ENCODE results near the gene KRT74.

The KRT74 gene

DNA sequence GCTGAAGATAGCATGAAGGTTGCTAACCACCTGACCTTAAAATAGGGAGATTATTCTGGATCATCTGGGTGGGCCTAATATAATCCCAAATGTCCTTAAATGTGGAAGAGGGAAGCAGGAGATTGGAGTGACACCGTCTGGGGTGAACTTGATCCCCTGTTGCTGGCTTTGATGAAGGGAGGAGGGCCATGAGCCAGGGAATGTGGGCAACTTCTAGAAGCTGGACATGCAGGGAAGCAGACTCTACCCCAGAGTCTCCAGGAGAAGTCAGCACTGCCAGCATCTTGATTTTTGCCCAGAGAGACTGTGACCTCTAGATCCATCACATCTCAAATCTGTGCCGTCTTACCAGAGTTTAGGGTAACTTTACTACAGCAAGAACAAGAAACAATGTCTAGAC lies 44.2 kb downstream of the KRT74 start:
- no peak overlapping the region for H3K27ac ChIP-seq (ENCODE audit: low read length)
- H3K4me1 ChIP-seq (ENCODE audit: control insufficient read depth, insufficient read depth, low read length) = peaks cover 4% of the 10 kb centered on the region
- no peaks in the 10 kb centered on the region for H3K36me3 ChIP-seq (ENCODE audit: control insufficient read depth in 2 of 2, insufficient read depth in 2 of 2, low read length in 2 of 2)
- H3K9me3 ChIP-seq (ENCODE audit: control insufficient read depth in 2 of 2, low read length in 2 of 2) = no peaks in the 10 kb centered on the region
- H3K27me3 ChIP-seq (ENCODE audit: control insufficient read depth in 1 of 2, insufficient read depth in 2 of 2, low read length in 2 of 2) = no peaks in the 10 kb centered on the region
- no peak overlapping the region for H3K4me3 ChIP-seq (ENCODE audit: low read length in 2 of 2)
- H3K9ac ChIP-seq (ENCODE audit: low read length in 2 of 2) = no peak overlapping the region

DNA sequence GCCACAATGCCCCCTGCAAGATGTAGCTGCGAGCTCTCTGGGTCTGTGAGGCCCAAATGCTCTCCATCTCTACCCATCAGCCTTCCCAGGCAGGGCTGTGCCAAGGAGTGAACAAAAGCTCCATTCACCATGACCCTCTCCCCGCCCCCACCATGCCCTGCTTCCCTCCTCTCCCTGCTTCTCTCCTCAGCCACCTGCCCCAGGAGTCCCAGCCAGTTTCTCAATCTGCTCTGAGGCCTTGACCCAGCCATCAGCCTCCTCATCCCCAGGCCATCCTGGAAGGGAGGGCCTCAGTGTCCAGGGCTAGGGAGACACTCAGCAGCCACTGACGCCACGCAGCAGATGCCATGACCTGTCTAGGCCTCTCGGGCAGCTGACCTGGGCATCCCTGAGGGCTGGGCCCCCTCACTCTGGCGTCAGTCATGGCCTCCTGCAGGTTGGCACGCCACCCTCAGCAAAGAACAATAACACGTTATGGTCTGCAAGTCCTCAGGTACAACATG lies 45.0 kb downstream of the KRT74 start:
- Histone ChIP-seq H3K27ac (ENCODE audit: low read length) (no peak overlapping the region), H3K36me3 (ENCODE audit: control insufficient read depth in 2 of 2, insufficient read depth in 2 of 2, low read length in 2 of 2) (no peaks in the 10 kb centered on the region), H3K9me3 (ENCODE audit: control insufficient read depth in 2 of 2, low read length in 2 of 2) (no peaks in the 10 kb centered on the region), H3K9ac (ENCODE audit: low read length in 2 of 2) (no peak overlapping the region), H3K4me1 (ENCODE audit: control insufficient read depth, insufficient read depth, low read length) (peaks cover under 1% of the 10 kb centered on the region), H3K27me3 (ENCODE audit: control insufficient read depth in 1 of 2, insufficient read depth in 2 of 2, low read length in 2 of 2) (no peaks in the 10 kb centered on the region), H3K4me3 (ENCODE audit: low read length in 2 of 2) (no peak overlapping the region)

DNA sequence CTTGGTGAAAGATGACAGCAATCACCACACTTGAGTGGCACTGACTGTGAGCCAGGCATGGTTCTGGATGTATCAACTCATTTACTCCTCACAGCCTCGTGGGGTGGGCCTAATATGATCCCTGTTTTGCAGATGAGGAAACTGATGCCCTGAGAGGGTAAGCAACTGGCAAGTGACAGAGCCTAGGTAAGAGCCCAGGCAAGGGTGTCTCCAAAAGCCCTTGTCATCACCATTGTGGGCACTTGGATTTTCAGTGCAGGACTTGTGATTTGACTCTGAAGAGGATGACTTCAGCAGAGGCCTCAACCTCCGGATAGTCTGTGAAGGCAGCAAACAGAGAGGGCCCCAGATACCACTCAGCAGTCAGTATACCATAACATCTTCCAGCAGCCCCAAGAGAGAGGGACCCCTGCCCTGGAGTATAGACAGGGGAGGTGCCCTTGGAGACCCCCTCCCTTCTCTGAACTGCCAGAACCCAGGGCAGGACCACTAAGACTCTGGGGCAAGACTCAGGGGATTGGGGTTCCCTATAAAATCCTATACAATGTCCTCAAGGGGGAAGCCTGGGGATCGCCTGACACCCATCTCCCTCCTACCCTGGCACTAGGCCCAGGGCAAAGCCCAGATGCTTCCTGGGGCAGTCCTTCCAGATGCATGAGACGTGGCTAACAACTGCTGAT lies 46.4 kb downstream of the KRT74 start:
- Histone ChIP-seq H3K9ac (ENCODE audit: low read length in 2 of 2) (no peak overlapping the region), H3K4me3 (ENCODE audit: low read length in 2 of 2) (no peak overlapping the region), H3K4me1 (ENCODE audit: control insufficient read depth, insufficient read depth, low read length) (peaks cover 4% of the 10 kb centered on the region), H3K27ac (ENCODE audit: low read length) (no peak overlapping the region), H3K36me3 (ENCODE audit: control insufficient read depth in 2 of 2, insufficient read depth in 2 of 2, low read length in 2 of 2) (no peaks in the 10 kb centered on the region), H3K27me3 (ENCODE audit: control insufficient read depth in 1 of 2, insufficient read depth in 2 of 2, low read length in 2 of 2) (no peaks in the 10 kb centered on the region), H3K9me3 (ENCODE audit: control insufficient read depth in 2 of 2, low read length in 2 of 2) (no peaks in the 10 kb centered on the region)

DNA sequence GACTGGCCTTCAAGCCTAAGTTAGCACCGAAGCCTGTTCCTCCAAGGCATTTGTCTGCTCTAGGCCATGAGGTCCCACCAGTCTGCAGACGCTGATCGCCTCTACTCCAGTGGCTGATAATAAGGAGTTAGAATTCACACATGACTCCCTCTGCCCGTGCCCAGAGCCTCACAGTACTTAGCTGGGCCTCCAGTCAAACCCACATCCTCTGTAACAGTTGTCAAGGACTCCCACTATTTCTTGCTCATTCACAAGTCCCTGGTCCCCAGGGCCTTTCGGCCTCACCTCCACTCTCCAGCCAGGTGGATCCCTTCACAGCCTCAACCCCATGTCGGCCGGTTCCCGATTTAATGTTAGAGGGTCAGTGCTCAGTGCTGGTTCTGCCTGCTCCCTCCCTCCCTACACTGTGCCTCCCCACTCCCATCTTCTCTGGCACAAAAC lies 47.1 kb downstream of the KRT74 start:
- H3K36me3 ChIP-seq (ENCODE audit: control insufficient read depth in 2 of 2, insufficient read depth in 2 of 2, low read length in 2 of 2) = no peaks in the 10 kb centered on the region
- peaks cover 7% of the 10 kb centered on the region for H3K4me1 ChIP-seq (ENCODE audit: control insufficient read depth, insufficient read depth, low read length)
- H3K9me3 ChIP-seq (ENCODE audit: control insufficient read depth in 2 of 2, low read length in 2 of 2) = no peaks in the 10 kb centered on the region
- no peaks in the 10 kb centered on the region for H3K27me3 ChIP-seq (ENCODE audit: control insufficient read depth in 1 of 2, insufficient read depth in 2 of 2, low read length in 2 of 2)
- no peak overlapping the region for H3K27ac ChIP-seq (ENCODE audit: low read length)
- H3K9ac ChIP-seq (ENCODE audit: low read length in 2 of 2) = no peak overlapping the region
- no peak overlapping the region for H3K4me3 ChIP-seq (ENCODE audit: low read length in 2 of 2)

DNA sequence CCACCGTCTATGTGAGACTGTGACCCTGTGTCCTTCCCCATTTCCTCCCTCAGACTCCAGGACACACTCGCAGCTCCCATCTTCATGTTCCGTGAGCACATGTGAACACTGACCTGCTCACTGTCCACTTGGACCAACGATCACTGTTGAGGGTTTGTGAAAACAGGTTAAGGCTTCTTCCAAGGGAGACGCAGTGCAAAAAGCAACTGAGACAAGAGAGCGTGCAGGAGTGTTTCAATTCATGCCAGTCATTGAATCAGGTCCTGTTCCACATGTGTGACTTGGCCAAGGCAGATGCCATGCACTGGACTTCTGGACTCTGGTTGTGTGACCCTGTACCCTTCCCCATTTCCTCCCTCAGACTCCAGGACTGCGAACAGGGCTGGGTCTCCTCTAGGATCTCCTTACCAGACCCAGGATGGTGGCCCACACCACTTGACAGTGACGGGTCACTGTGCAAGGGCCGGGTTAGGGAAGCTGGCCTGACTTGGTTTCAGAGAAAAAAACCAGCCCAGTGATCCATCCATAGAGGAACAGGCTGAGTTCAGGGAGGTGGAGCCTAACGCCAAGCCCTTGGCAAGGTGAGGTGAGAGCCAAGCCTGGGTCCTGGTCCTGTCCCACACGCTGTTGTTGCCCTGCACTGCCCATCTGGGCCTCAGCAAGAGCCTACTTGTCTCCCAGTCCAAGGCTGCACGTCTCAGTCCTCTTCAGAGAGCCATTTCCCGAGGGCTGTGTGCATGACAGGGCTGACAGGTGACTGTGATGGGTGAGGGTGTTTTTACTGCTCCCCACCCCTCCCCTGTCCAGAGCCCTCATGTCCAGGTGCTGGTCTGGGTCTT lies 47.8 kb downstream of the KRT74 start:
- no peak overlapping the region for H3K27ac ChIP-seq (ENCODE audit: low read length)
- H3K36me3 ChIP-seq (ENCODE audit: control insufficient read depth in 2 of 2, insufficient read depth in 2 of 2, low read length in 2 of 2) = no peaks in the 10 kb centered on the region
- peaks cover 7% of the 10 kb centered on the region for H3K4me1 ChIP-seq (ENCODE audit: control insufficient read depth, insufficient read depth, low read length)
- no peaks in the 10 kb centered on the region for H3K27me3 ChIP-seq (ENCODE audit: control insufficient read depth in 1 of 2, insufficient read depth in 2 of 2, low read length in 2 of 2)
- H3K9me3 ChIP-seq (ENCODE audit: control insufficient read depth in 2 of 2, low read length in 2 of 2) = no peaks in the 10 kb centered on the region
- H3K4me3 ChIP-seq (ENCODE audit: low read length in 2 of 2) = no peak overlapping the region
- no peak overlapping the region for H3K9ac ChIP-seq (ENCODE audit: low read length in 2 of 2)

DNA sequence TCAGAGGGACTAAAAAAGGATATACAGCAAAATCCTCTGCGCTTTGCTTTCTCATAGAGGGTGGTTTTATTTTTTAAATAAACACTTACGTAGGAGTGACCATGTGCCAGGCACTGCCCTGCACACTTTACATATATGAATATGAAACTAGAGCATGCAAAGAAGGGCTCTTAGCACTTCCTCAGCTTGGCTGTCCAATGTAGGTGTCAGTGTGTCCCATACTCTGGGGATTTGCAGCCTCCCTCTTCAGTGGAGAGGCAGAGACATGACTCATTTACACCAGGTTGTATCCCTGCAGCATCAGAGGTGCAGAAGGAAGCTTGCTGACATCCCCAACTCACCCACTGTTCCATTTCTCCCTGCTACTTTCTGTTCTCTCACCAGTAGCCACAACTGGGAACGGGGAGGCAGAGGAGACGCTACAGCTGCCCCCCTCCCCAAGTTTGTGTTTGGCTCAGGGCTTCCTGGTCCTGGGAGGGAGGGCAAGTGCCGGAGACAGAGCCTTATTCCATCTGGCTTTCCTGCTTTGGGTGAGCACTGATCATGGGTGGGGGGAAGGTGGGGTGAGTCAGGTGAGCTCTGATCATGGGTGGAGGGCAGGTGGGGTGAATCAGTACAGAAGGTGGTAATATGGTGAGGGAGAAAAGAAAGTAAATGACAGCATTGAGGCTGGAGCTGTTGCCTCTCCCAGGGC lies 48.6 kb downstream of the KRT74 start:
- Histone ChIP-seq H3K36me3 (ENCODE audit: control insufficient read depth in 2 of 2, insufficient read depth in 2 of 2, low read length in 2 of 2) (no peaks in the 10 kb centered on the region), H3K27me3 (ENCODE audit: control insufficient read depth in 1 of 2, insufficient read depth in 2 of 2, low read length in 2 of 2) (no peaks in the 10 kb centered on the region), H3K9me3 (ENCODE audit: control insufficient read depth in 2 of 2, low read length in 2 of 2) (no peaks in the 10 kb centered on the region), H3K4me3 (ENCODE audit: low read length in 2 of 2) (no peak overlapping the region), H3K27ac (ENCODE audit: low read length) (no peak overlapping the region), H3K4me1 (ENCODE audit: control insufficient read depth, insufficient read depth, low read length) (peaks cover 10% of the 10 kb centered on the region), H3K9ac (ENCODE audit: low read length in 2 of 2) (no peak overlapping the region)

DNA sequence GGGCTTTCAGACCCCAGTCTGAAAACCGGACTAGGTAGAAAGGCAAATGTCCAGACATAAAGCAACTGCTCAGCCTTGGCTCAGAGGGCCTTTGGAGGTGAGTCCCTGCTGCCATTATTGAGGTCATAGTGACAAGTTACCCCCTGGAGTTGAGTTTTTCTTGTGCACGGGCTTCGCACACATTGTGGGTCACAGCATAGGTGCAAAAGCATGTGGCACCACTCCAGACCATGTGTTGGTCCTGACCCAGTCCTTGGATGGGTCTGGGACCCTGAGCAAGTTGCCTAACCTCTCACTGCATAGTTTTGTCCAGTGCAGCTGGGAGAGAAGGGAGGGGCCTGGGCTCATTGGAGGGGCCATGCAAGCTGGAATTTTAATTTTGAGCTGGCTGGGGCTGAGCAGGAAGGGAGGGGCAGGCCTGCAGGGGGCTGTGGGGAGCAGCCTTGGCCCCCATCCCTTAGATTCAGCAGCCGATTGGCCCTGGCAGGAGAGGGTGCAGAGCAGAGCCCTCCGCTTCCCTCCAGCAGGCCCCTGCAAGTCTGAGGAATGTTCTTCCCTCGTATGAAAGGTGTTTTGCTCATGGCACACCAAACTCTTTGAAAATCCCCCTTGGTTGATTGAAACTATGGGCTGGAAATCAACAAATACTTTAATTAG lies 49.3 kb downstream of the KRT74 start:
- H3K27me3 ChIP-seq (ENCODE audit: control insufficient read depth in 1 of 2, insufficient read depth in 2 of 2, low read length in 2 of 2) = no peaks in the 10 kb centered on the region
- H3K27ac ChIP-seq (ENCODE audit: low read length) = no peak overlapping the region
- H3K9ac ChIP-seq (ENCODE audit: low read length in 2 of 2) = no peak overlapping the region
- H3K9me3 ChIP-seq (ENCODE audit: control insufficient read depth in 2 of 2, low read length in 2 of 2) = no peaks in the 10 kb centered on the region
- no peak overlapping the region for H3K4me3 ChIP-seq (ENCODE audit: low read length in 2 of 2)
- H3K36me3 ChIP-seq (ENCODE audit: control insufficient read depth in 2 of 2, insufficient read depth in 2 of 2, low read length in 2 of 2) = no peaks in the 10 kb centered on the region
- peaks cover 10% of the 10 kb centered on the region for H3K4me1 ChIP-seq (ENCODE audit: control insufficient read depth, insufficient read depth, low read length)

DNA sequence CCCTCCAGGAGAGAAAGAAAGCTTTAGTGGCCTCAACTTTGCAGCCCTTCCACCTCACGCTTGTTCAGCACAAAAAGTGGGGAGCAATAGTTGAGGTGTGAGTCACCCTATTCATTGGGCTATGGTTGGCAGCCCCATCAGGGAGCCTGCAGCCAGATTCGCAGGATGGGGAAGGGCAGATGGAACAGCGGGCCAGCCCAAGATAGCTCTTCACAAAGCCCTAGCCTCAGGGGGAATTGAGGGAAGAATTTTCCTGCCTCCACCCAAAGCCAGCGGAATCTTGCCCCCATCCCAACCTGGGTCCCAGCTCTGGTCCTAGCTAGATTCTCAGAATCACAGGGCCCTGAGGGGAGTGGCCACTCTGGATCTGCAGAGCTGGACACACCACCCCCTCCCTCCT lies 49.8 kb downstream of the KRT74 start:
- peaks cover 10% of the 10 kb centered on the region for H3K4me1 ChIP-seq (ENCODE audit: control insufficient read depth, insufficient read depth, low read length)
- H3K36me3 ChIP-seq (ENCODE audit: control insufficient read depth in 2 of 2, insufficient read depth in 2 of 2, low read length in 2 of 2) = no peaks in the 10 kb centered on the region
- H3K27ac ChIP-seq (ENCODE audit: low read length) = no peak overlapping the region
- H3K27me3 ChIP-seq (ENCODE audit: control insufficient read depth in 1 of 2, insufficient read depth in 2 of 2, low read length in 2 of 2) = no peaks in the 10 kb centered on the region
- no peaks in the 10 kb centered on the region for H3K9me3 ChIP-seq (ENCODE audit: control insufficient read depth in 2 of 2, low read length in 2 of 2)
- H3K9ac ChIP-seq (ENCODE audit: low read length in 2 of 2) = no peak overlapping the region
- no peak overlapping the region for H3K4me3 ChIP-seq (ENCODE audit: low read length in 2 of 2)

DNA sequence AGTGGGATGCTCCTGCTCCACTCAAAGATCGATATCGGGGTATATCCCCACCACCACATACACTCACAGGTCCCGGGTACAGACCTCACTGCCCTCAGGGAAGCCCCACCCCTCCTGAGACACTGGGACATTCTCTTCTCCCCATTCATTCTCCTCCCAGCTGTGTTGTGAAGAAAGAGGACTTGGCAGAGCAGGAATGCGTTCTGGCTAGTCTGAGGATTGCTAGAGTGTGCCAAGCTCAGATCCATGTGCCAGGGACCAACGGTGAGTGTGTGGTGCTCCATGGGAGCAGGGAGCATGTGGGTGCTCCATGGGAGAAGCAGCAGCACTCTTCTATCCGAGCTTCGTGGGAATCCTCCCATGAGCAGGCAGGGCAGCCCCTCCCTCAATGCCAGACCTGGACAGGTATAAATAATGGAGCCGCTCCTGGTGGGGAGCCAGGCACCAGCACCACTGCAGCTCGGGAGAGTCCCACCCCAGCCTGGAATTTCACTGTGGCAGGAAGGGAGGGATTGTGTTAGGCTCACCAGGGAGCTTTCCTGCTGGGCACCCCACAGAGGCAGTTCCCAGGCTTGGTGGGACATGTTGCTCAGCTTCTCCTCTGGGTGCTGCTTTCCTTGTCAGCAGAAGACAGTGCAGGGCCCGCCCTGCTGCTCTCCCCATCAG lies 51.2 kb downstream of the KRT74 start:
- Histone ChIP-seq H3K9ac (ENCODE audit: low read length in 2 of 2) (no peak overlapping the region), H3K27ac (ENCODE audit: low read length) (no peak overlapping the region), H3K36me3 (ENCODE audit: control insufficient read depth in 2 of 2, insufficient read depth in 2 of 2, low read length in 2 of 2) (no peaks in the 10 kb centered on the region), H3K4me3 (ENCODE audit: low read length in 2 of 2) (no peak overlapping the region), H3K4me1 (ENCODE audit: control insufficient read depth, insufficient read depth, low read length) (peaks cover 10% of the 10 kb centered on the region), H3K9me3 (ENCODE audit: control insufficient read depth in 2 of 2, low read length in 2 of 2) (no peaks in the 10 kb centered on the region), H3K27me3 (ENCODE audit: control insufficient read depth in 1 of 2, insufficient read depth in 2 of 2, low read length in 2 of 2) (no peaks in the 10 kb centered on the region)

All from stomach smooth muscle (tissue), 2 donors.